Activated T-cell treated with anti-CD3 and anti-CD28 coated beads, Interleukin-2, amount 50 U/mL, for 24 hours (primary cell): ENCODE results near the gene TPR.

Source experiments
- DNase-seq: peaks from one replicate; pipeline ENCODE4 v3.0.0-alpha.2; 2020
- H3K27ac Mint-ChIP-seq: 2 replicates; pipeline ENCODE4 v1.8.0; 2020; ENCODE audit warnings: mild to moderate bottlenecking, mixed read lengths
- H3K27me3 Mint-ChIP-seq: 2 replicates; pipeline ENCODE4 v1.8.0; 2020; ENCODE audit warnings: mixed read lengths
- H3K36me3 Mint-ChIP-seq: 2 replicates; pipeline ENCODE4 v1.8.0; 2020; ENCODE audit warnings: low read depth, mixed read lengths
- H3K4me1 Mint-ChIP-seq: 2 replicates; pipeline ENCODE4 v1.8.0; 2020; ENCODE audit warnings: low read depth, mixed read lengths
- H3K4me3 Mint-ChIP-seq: 2 replicates; pipeline ENCODE4 v1.8.0; 2020; ENCODE audit warnings: mild to moderate bottlenecking, moderate library complexity, mixed read lengths
- H3K9me3 Mint-ChIP-seq: 2 replicates; pipeline ENCODE4 v1.8.0; 2020; ENCODE audit warnings: mixed read lengths

TPR gene

GRCh38 chr1:186286615-186287315 lies 88.3 kb downstream of the TPR start:
- H3K27ac Mint-ChIP-seq, result peak overlapping the region; percentile 57
- H3K9me3 Mint-ChIP-seq, result peaks cover 3% of the 10 kb centered on the region
- DNase-seq, result no peak
- H3K4me1 Mint-ChIP-seq, result peaks cover 72% of the 10 kb centered on the region
- H3K4me3 Mint-ChIP-seq, result no peak overlapping the region
- peaks cover 3% of the 10 kb centered on the region for H3K27me3 Mint-ChIP-seq
- H3K36me3 Mint-ChIP-seq, result peaks cover 5% of the 10 kb centered on the region

- Mint-ChIP-seq H3K27ac (peak overlapping the region; percentile 65), H3K27me3 (no peaks in the 10 kb centered on the region), H3K4me1 (peaks cover 39% of the 10 kb centered on the region), H3K36me3 (peaks cover 3% of the 10 kb centered on the region), H3K9me3 (peaks cover 3% of the 10 kb centered on the region), H3K4me3 (no peak overlapping the region)
- DNase-seq, result no peak
These were observed 91.7 kb downstream of the TPR start for GRCh38 chr1:186283374-186283773.

- no peak for DNase-seq
- Mint-ChIP-seq H3K36me3 (no peaks in the 10 kb centered on the region), H3K9me3 (no peaks in the 10 kb centered on the region), H3K27me3 (no peaks in the 10 kb centered on the region), H3K4me3 (no peak overlapping the region), H3K4me1 (peaks cover 29% of the 10 kb centered on the region), H3K27ac (peak overlapping the region; percentile 64)
These were observed 92.6 kb downstream of the TPR start for GRCh38 chr1:186282466-186282865.

DNA sequence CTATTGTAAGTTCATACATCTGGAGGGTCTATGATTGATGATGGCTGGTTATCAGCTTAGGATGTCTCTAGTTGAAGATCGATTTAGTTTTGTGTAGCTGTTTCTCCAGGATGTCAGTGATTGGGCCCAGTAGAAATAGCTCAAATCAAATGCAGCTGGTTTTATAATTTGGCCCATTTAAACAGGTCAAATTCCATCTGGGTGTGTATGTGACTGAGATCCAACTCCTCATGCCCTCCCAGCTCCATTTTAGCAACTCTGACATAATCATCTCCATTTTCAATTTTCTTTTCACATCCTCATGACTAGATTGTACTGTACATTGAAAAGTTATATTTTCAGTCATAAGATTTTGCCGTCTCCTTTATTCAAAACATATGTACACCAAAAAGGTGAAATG lies 99.2 kb downstream of the TPR start:
- Mint-ChIP-seq H3K36me3 (no peaks in the 10 kb centered on the region), H3K9me3 (no peaks in the 10 kb centered on the region), H3K4me1 (peaks cover 18% of the 10 kb centered on the region), H3K4me3 (no peak overlapping the region), H3K27me3 (no peaks in the 10 kb centered on the region), H3K27ac (no peak overlapping the region)
- no peak for DNase-seq

DNA sequence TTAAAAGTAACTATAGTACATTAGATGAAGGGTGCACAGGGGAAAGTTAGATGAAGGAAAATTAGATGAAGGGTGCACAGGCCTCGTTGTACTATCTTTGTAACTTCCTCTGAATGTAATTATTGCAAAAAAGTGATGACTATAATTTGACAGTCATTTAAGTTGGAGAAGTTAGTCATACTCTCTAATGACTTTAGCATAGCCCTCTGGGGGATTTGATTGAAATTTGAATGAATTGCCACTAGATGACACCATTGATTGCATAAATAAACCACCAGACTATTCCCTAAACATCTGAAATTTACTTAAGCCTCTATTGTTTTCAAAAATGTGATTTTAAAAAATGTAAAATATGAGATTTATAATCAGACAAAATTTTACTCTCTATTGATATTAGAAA lies 102.6 kb downstream of the TPR start:
- H3K27ac Mint-ChIP-seq, result no peak overlapping the region
- H3K4me1 Mint-ChIP-seq, result peaks cover 18% of the 10 kb centered on the region
- H3K9me3 Mint-ChIP-seq, result no peaks in the 10 kb centered on the region
- no peak overlapping the region for H3K4me3 Mint-ChIP-seq
- no peaks in the 10 kb centered on the region for H3K36me3 Mint-ChIP-seq
- H3K27me3 Mint-ChIP-seq, result no peaks in the 10 kb centered on the region
- no peak for DNase-seq

- no peaks in the 10 kb centered on the region for H3K9me3 Mint-ChIP-seq
- peaks cover 18% of the 10 kb centered on the region for H3K4me1 Mint-ChIP-seq
- no peak for DNase-seq
- H3K36me3 Mint-ChIP-seq, result no peaks in the 10 kb centered on the region
- no peak overlapping the region for H3K27ac Mint-ChIP-seq
- H3K27me3 Mint-ChIP-seq, result peaks cover 2% of the 10 kb centered on the region
- no peak overlapping the region for H3K4me3 Mint-ChIP-seq
These were observed 104.0 kb downstream of the TPR start for GRCh38 chr1:186271032-186271431.
